ENCODE measurements around the gene TMEM120A.

The TMEM120A gene

DNA sequence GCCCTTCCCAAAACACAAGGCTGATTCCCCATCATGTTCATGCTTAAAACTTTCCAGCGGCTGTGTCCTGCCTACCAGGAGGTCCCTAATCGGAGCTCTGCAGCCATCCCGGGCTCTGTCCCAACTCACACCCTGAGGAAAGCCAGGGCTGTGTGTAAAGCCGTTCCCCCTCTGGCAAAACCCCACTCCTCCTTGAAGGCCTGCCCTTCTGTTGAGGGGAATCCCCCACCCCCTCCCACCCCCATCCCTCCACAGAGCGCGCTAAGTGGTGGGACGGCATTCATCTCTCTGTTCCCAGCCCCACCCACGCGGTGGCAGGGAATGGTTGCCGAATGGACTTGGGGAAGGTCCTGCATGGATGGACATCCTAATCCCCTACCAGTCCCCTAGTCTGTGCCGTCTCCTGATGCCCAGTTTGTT is 667 bp upstream of the TMEM120A start:
- DNase-seq (ENCODE audit: low read depth), result no peak

DNA sequence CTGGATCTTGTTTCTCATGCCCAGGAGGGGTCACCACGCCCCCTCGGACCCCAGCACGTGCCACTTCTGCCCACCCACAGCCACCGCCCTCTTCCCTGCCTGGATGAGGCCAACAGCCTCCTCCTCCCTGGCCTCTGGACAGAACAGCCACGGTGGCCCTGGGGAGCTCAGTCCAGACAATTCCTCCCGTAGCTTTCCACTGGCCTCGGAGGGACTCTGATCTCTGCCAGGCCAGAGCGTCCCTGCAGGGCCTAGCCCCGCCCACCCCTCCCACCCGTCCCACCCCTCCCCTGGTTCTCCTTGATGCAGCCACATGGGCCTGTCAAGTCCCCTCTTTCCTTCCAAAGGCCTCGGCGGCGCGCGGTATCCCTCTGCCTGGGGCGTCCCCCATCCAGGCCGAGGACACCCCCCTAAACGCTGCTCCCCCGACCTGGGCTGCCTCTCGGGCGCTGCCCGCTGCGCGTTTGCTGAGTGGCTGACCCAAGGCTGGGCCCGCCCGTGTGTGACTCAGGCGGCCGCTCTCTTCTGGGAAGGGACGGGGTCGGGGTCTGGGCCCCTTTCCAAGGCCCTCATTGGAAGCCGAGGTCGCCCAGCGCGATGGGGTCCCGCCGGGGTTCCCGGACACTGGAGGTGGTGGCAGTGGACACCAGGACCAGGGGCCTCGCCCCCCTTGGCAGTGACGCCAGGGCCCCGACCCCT is 557 bp downstream of the TMEM120A start:
- DNase-seq (ENCODE audit: low read depth), result peak; percentile 42

DNA sequence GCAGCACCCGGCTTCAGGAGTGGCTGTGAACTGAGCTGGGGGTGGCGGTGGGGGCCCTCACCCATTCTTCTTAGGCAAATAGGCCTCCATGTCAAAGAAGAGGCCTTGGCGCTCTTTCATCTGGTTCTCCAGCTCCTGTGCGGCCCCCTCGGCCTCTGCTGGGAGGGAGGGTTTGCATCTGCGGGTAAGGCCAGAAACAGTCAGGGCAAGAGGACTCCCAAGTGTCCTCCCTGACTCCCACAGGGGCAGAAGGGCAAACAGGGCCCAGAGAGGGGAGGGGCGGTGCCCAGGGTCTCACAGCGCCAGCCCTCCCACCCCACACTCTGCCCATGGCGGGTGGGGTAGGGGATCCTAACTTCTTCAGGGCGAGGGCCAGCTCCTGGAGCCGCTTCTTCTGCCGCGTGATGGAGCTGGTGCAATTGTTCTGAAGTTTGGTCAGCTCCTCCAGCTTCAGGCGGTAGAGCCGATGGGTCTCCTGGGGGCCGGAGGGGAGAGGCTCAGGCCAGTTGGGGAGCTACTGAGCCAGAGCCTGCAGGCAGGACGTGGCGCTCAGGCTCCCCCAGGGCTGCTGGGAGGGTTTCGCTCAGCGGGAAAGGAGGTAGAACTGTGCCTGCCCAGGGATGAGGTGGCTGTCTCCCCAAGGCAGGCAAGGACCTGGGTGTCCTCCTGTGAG is 2.2 kb downstream of the TMEM120A start:
- no peak for DNase-seq (ENCODE audit: low read depth)

DNA sequence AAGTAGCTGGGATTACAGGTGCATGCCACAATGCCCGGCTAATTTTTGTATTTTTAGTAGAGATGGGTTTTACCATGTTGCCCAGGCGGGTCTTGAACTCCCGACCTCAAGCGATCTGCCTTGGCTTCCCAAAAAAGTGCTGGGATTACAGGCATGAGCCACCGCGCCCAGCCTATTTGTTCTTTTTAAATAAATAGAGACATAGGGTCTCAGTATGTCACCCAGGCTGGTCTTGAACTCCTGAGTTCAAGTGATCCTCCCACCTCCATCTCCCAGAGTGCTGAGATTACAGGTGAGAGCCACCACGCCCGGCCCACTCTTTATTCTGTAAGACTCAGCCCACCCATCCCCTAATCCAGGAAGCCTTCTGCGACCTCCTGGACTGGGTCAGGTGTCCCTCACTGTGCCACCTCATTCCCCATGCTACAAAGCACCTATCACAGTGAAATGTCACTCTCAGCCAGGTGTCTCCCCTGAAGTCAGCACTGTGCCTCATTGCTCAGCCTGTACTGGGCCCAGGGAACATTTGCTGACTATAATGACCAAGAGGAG is 2.8 kb downstream of the TMEM120A start:
- DNase-seq (ENCODE audit: low read depth), result no peak

DNA sequence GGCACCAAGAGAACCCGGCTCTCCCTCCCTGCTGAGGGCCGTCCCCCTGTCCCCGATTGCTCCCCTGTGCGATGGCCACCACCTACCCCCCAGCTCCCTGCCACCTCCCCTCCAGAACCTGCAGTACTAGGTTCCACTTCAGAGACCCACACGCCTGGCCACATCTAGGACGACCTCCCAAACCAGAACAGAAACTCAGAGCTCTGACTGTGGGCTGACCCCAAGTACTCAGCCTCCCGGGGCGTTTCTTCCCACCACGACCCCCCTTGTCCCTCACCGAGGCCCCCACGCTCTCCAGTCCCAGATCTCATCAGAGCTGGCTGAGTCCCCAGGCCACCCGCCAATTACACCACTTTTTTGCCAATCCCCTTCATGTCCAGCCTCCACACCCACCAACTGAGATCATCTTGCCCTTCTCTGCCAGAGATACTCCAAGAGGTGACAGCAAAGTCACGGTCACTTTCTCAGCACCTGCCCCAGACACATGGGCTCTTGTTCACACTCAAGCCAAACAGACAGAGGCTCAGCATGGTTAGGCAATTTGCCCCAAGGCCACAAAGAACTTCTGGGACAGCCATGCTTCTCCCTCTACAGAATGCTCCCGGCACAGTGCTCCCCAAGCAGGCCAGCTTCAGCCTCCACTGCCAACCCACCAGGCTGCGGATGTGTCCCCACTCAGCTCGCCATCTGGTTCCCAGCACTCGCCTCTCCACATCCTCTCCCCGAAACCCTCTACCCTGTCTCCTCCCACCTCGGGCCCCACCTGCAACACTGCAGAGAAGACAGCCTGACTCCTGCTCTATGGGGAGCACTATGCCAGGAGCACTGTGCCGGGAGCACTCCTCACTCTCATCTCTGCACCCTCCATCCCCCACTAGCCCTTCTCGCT is 4.7 kb downstream of the TMEM120A start:
- no peak for DNase-seq (ENCODE audit: low read depth)

DNA sequence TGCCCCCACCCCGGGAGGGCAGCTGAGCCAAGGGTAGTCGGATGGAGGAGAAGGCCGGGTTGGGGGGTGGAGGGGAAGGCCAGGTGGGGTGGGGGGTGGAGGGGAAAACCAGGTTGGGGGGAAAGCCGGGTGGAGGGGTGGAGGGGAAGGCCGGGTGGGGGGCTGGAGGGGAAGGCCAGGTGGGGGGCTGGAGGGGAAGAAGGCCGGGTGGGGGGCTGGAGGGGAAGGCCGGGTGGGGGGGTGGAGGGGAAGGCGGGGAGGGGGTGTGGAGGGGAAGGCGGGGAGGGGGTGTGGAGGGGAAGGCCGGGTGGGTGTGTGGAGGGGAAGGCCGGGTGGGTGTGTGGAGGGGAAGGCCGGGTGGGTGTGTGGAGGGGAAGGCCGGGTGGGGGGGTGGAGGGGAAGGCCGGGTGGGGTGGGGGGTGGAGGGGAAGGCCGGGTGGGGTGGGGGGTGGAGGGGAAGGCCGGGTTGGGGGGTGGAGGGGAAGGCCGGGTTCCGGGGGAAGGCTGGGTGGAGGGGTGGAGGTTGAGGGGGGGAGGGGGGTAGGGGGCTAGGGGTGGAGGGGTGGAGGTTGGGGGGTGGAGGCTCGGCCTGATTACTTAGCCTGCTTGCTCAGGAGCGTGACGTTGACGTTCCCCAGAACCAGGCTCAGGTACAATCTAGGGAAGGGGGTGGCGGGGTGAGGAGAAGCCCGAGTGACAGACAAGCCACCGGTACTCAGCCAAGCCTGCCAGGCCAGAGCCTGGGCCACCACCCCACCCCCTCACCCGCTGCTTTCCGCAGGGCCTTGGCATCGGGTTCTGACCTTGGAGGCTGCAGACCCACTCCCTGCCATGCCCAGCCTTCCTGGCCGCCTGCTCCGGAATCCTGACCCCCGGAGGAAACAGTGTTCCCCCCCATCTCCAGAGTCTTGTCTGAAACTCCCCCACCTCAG is 5.6 kb downstream of the TMEM120A start:
- DNase-seq (ENCODE audit: low read depth), result no peak

DNA sequence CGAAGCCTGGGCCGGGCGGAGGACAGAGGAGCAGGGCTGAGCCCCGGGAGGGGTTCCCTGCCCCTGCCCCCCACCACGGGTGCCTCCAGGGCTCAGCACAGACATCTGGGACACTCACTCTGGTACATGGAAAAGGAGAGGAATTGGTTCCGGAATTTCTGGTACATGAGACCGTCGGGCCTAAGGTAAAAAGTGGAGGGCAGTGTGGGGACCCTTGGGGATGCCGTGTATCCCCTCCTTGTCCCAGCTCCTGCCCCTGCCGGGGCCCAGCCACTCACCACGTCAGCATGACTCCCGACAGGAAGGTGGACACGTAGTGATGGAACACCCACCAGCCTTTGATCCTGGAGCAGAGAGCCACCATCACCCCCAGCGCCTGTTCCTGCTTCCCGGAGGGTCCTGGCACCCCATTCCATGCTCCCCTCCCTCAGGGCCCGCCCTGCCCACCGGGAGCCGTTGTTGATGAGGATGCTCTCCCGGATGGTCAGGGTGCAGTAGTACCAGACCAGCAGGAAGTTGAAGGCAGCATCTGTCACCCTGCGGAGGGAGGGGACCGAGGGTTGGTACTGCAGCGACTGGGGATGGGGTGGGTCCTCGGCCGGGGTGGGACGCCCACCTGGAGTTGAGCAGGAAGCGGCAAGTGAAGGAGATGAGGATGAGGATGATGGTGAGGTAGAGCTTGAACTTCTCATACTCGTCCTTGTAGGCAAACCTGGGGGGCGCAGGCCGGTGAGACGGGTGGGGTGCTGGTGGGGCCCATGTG is 6.4 kb downstream of the TMEM120A start:
- DNase-seq (ENCODE audit: low read depth), result no peak

DNA sequence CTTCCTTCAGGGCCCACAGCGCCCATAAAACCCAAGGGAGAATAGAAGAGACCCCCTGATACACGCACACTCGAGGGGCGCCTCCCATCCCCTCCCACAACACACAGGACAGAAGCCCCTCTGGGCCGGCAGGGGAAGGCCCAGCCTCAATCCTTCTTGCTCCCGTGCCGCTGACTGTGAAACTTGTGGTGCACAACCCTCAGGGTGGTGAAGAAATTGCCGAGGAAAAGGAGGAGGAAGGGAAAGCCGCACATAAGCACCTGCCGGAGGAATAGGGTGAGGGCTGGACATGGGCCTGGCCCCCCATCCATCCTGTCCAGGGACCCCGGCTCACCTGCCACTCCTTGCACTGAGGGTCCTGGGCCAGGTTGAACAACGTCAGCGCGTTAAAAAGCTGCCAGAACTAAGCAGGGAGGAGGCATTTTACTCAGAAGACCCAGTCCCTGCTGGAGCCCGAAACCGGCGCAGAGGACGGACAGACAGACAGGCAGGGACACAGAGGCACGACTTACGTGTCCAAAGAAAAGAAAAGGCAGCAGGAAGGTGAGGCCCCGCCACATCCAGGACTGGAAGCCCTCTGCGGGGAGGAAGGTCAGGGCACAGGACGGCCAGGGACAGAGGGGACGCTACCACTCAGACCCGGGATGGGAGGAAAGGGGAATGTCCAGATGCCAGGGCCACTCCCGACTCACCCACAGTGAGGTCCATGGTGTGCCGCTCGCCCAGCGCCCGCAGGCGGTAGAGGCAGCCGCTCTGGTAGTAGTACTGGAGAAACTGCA is 7.2 kb downstream of the TMEM120A start:
- DNase-seq (ENCODE audit: low read depth), result no peak

DNA sequence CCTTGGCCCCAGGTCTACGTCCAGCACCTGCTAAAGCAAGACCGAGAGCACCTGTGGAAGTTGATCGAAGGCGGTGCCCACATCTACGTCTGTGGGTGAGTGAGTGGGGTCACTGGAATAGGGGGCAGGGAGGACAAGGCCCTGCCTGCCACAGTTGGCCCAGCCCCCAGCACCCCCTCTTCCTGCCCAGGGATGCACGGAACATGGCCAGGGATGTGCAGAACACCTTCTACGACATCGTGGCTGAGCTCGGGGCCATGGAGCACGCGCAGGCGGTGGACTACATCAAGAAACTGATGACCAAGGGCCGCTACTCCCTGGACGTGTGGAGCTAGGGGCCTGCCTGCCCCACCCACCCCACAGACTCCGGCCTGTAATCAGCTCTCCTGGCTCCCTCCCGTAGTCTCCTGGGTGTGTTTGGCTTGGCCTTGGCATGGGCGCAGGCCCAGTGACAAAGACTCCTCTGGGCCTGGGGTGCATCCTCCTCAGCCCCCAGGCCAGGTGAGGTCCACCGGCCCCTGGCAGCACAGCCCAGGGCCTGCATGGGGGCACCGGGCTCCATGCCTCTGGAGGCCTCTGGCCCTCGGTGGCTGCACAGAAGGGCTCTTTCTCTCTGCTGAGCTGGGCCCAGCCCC is 8.1 kb downstream of the TMEM120A start:
- no peak for DNase-seq (ENCODE audit: low read depth)

DNA sequence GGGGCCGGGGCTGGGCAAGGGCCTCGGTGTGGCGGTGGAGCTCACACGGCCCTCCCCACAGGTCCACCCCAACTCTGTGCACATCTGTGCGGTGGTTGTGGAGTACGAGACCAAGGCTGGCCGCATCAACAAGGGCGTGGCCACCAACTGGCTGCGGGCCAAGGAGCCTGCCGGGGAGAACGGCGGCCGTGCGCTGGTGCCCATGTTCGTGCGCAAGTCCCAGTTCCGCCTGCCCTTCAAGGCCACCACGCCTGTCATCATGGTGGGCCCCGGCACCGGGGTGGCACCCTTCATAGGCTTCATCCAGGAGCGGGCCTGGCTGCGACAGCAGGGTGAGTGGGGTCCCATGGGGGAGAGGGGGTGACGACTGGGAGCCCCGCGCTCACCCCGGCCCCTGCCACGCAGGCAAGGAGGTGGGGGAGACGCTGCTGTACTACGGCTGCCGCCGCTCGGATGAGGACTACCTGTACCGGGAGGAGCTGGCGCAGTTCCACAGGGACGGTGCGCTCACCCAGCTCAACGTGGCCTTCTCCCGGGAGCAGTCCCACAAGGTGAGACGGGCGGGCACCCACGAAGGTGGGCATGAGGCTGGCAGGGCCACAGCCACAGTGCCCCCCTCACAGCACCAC is 8.8 kb downstream of the TMEM120A start:
- no peak for DNase-seq (ENCODE audit: low read depth)

DNA sequence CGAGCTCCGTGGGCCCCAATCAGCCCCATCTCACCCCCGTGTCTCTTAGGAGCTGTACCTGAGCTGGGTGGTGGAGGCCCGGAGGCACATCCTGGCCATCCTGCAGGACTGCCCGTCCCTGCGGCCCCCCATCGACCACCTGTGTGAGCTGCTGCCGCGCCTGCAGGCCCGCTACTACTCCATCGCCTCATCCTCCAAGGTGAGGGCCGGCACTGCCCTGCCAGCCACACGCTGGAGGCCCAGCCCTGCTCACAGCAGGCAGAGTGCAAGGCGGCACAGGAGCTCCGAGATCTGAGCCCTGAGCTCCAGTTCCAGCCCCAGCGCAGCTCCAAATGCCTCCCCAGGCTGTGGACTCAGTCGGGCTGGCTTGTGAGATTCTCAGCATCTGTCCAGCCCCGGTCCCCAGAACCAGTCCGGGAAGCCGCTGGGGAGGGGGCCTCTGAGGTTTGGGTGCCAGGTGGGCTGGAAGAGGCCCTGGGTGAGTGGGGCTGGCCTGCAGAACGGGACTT is 9.3 kb downstream of the TMEM120A start:
- DNase-seq (ENCODE audit: low read depth), result no peak

DNA sequence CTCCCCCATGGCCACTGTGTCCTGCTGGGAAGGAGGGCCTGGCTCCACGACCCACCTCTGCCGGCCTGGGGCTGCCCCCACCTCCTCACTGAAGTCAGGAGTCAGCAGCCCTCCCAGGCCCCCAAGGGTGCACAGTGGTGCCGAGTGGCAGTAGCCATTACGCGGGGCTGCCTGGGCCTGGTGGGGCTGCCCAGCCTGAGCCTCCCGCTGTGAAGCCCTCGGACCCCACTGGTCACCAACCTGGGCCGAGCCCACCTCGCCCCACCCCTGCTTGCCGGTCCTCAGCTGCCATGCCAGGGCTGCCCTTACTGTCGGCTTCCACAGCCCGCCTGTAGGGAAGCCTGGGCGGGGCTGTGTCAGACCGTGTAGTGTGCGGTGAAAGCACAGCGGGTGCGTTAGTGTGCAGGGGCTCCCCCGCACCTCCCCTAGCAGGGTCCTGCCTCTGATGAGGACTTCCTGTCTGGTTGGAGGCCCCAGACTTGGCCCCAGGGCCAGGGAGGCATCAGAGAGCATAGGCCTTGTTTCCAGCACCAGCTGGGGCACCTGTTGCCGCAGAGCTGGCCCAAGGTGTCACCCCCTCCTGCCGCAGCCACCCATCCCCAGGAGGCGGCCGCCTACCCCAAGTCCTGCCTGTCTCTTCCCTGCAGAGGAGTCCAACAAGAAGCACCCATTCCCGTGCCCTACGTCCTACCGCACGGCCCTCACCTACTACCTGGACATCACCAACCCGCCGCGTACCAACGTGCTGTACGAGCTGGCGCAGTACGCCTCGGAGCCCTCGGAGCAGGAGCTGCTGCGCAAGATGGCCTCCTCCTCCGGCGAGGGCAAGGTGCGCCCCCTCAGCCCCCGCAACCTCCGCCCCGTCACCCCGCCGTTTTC is 10.0 kb downstream of the TMEM120A start:
- DNase-seq (ENCODE audit: low read depth), result no peak

DNA sequence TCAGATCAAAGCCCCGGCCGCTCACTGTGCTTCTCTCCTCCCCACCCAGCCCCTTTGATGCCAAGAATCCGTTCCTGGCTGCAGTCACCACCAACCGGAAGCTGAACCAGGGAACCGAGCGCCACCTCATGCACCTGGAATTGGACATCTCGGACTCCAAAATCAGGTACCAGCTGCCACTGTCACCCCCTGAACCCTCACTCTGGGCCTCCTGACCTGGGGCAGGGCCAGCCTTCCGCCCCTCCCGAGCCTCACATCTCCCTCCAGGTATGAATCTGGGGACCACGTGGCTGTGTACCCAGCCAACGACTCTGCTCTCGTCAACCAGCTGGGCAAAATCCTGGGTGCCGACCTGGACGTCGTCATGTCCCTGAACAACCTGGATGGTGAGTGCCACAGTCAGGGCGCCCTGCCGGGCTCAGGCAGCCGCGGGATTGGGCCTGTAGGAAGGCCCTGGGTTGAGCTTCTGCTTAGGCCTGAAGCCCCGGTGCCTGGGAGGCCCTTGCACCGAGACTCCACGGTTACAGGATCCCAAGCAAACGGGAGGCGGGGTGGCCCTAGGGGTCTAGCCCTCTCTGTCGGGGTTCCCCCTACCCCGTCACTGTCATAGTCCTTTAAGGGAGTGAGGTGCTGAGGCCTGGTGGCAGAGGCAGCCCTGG is 10.8 kb downstream of the TMEM120A start:
- DNase-seq (ENCODE audit: low read depth), result no peak

DNA sequence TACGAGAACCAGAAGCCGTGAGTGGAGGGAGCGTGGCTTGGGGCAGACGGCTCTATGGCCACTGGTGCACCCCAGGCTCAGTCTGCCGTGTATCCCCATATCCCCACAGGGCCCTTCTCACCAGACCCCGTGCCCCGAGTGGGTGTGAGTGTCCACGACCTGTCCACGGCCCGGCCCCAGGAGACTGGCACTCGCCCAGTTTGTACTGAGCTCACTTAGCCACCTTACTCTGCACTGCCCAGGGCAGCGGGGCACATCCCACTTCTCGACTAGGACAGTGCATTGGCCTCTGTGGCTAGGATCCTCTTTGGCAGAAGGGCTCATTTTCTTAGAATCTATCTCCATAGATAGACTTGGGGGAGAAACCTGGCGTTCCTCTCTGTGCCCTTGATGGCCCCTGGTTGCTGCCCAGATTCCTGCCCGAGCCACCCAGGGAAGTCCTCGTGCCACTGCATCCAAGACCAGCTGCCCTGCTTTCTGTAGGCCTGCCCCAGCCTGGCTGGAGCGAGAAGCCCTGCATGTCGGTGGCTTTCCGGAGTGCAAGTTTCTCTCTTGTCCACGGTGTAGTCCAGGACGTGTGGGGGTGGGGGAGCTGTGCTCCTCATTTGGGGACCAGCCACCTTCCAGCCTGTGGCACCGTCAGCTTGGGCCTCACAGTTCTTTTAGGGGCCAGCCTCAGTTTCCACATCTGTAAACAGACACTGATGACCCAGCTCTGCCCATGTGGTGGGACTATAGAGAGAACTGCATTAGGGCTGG is 11.9 kb downstream of the TMEM120A start:
- no peak for DNase-seq (ENCODE audit: low read depth)

DNA sequence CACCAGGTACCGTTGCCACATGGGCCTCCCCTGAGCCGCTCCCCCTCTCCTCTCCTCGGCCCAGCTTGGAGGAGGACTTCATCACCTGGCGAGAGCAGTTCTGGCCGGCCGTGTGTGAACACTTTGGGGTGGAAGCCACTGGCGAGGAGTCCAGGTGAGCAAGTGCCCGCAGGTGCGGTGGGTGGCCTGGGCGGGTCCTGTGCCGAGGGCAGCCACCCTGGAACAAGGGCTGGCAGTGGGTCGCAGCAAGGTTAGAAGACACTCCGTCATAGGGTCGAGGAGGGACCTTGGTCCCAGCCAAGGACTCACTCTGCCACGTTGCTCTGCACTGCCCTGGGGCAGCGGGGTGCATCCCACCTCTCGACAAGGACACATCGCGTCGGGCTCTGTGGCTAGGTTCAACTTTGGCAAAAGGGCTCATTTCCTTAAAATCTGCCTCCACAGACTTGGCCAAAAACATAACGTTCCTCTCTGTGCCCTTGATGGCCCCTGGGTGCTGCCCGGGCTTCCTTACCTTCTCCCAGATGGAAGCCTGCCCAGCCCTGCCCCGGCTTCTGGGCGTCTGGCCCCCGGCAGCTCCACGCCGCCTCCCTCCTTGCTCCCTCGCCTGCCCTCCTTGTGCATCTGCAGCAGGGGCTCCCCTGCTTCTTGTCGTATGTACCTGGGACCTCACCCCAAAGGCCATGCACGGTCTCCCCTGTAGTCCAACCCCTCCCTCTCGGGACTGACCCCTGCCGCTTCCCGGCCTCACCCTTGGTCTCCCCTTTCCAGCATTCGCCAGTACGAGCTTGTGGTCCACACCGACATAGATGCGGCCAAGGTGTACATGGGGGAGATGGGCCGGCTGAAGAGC is 12.7 kb downstream of the TMEM120A start:
- no peak for DNase-seq (ENCODE audit: low read depth)

DNA sequence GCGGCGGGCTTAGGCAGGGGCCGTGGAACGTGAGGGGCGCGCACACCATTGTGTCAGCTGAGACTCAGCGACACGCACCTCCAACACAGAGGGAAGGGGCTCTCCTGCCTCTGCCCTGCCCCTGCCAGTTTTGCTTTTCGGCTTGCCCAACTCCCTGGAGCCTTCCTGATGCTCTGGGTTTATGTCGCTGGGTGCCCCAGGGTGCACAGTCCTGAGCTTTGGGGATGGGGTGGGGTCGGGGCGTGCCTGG is 13.3 kb downstream of the TMEM120A start:
- DNase-seq (ENCODE audit: low read depth), result no peak

Data from GM04504 (cell line).